GM18502 (cell line): ENCODE measurements around the gene NR0B1.

Experiments
- ATAC-seq: cut with Tn5 transposase; IDR thresholded peaks from one replicate; pipeline ENCODE4 v1.9.1; 2021; ENCODE audit warnings: mild to moderate bottlenecking; ENCODE audit not compliant: unreplicated experiment, poor library complexity

The NR0B1 gene

DNA sequence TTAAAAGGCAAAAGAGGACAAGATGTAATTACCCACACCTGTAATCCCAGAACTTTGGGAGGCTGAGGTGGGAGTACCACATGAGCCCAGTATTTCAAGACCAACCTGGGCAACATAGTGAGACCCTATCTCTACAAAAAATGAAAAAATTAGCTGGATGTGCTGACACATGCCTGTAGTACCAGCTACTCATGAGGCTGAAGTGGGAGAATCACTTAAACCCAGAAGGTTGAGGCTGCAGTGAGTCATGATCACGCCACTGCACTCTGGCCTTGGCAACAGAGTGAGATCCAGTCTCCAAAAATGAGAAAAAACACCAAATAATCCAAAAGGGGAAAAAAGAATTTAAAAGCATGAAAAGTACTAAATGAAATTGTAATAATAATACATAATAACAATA lies 30.8 kb downstream of the NR0B1 start:
- no peak for ATAC-seq

DNA sequence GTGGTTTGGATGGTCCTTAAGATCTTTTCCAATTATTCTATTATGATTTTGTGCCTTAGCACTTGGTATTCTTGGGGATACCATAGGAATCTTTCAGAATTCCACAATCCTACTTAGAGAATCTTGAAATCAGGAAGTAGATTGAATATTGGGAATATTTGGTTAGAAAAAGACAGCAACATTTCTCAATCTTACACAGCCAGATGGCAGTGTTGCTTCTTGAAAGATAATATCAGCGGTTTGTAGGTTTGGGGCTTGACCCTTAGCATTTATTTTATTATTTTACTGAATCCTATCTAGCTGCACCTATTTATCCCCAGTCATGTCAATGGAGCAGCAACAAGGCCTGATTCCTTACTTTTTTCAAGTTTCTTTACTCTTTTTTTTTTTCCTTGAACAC lies 33.7 kb downstream of the NR0B1 start:
- ATAC-seq: no peak

DNA sequence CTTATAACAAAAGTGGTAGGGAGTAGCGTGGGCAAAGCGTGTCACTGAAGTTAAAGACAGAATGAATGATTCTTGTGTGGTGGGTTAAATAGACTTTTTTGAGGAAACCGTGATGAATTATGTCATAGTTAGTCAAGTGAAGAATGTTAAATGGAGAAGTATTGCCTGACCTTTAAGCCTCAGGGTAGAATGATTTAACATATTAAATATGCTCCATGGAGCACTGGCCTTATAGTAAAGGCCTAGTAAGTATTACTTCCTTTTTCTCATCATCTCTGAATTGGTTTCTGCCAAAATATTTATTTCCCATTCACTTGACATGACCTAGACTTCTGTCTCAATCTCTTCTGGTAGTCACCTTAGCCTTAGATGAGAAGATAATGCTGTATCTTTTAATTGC lies 38.6 kb downstream of the NR0B1 start:
- ATAC-seq: no peak

DNA sequence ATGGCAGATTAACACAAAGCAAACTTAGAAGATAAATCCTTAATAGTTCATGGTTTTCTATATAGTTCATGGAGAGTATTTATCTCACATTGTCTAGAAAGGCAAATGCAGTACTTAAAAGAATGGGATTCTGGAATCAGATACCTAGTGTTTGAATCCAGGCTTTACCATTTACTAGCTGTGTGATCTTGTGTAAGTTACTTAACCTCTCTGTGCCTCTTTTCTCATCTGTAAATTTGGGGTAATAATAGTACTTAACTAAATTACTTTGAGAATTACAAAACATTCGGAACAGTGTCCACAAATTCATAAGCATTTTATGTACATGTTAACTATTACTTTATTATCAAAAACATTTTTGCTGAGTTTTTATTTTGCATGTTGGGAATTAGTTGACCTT lies 46.4 kb downstream of the NR0B1 start:
- no peak for ATAC-seq

DNA sequence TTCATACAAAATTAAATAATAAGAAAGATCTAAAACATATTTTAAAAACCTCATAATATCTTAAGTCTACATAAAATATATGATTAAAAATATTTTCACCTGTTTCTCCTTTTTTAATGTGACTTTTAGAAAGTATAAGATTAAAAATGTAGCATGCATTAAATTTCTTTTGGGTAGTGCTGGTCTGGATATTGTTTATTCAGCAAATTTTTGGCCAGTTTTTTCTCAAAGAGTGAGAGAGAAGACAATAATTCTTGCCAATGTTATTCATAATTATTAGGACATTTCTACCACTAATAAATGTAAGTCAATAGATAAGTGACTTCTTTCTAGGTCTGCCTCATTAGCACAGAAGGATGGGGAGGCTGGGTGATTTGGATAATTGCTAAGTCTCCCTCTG lies 48.2 kb downstream of the NR0B1 start:
- ATAC-seq: no peak

DNA sequence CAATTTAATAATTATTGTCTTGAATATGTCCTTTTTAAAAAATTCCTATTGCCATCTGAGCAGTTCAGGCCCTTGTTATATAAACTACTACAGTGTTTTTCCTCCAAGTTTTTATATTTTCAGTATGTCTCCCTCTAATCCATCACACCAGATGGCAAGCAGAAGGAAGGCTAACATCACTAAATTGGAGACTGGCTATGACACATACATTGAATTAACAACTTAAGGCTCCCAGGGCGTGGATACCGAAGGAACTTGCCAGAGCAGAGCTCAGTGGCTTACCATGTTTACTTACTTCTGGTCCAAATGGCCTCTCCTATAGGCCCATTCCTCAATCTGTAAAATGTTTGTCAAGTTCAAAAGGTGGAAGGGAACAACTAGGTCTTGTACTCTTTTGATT lies 49.3 kb downstream of the NR0B1 start:
- no peak for ATAC-seq
